HAP-1 (cell line): ENCODE data around the gene NME3.

ENCODE experiments used
- DNase-seq, 2 experiments: peaks; one replicate each; pipeline ENCODE4 v3.0.0-alpha.2; 2016 to 2020; ENCODE audit warnings: low spot score in 2 of 2
- H3K27me3 ChIP-seq: fragments of 250-450 bp; sonication (Bioruptor Pico); 2 replicates; pipeline ENCODE4 v1.5.1; 2020; ENCODE audit warnings: low read depth, mild to moderate bottlenecking, moderate library complexity
- H3K36me3 ChIP-seq: fragments of 250-450 bp; sonication (Bioruptor Pico); replicated peaks from 2 replicates; pipeline ENCODE4 v1.5.1; 2020; ENCODE audit warnings: mild to moderate bottlenecking
- H3K4me1 ChIP-seq: fragments of 250-450 bp; sonication (Bioruptor Pico); 2 replicates; pipeline ENCODE4 v1.5.1; 2020; ENCODE audit warnings: mild to moderate bottlenecking
- H3K4me3 ChIP-seq: fragments of 250-450 bp; sonication (Bioruptor Pico); 2 replicates; pipeline ENCODE4 v1.5.1; 2020; ENCODE audit warnings: mild to moderate bottlenecking, moderate library complexity
- H3K9me3 ChIP-seq: fragments of 250-450 bp; sonication (Bioruptor Pico); 2 replicates; pipeline ENCODE4 v1.5.1; 2020; ENCODE audit warnings: mild to moderate bottlenecking, moderate library complexity
- in situ Hi-C: fragments of 300-500 bp; cut with MboI; formaldehyde crosslinking; loops from 3 replicates; pipeline ENCODE4 v1.14.3; 2020; ENCODE audit warnings: low sequenced_read_pairs, inconsistent platforms, mixed read lengths

Gene NME3

GRCh38 chr16:1772908-1773702, 1.8 kb upstream of the NME3 start, which contains the start of gene MRPS34:
Gene MRPS34 (minus strand): TSS chr16:1773134. CDS start chr16:1773119, 15 bp downstream.
- peak; percentile 72 to 91 for DNase-seq
- Histone ChIP-seq H3K27me3 (no peaks in the 10 kb centered on the region), H3K4me3 (peak within 1 kb of the TSS; percentile 86), H3K9me3 (no peaks in the 10 kb centered on the region), H3K36me3 (peaks cover 57% of the 10 kb centered on the region), H3K4me1 (peaks cover 6% of the 10 kb centered on the region; the same call in 1 of the 2 replicates)
- in situ Hi-C loops: loop anchor here (5.0 kb wide), 1 partner anchor 66 kb away; the partner anchor contains the start of gene MAPK8IP3

GRCh38 chr16:1772362-1772907, 1.1 kb upstream of the NME3 start, which contains the start of gene EME2:
Gene EME2 (plus strand): TSS chr16:1772810. CDS start chr16:1773228, 418 bp downstream.
- Histone ChIP-seq H3K27me3 (no peaks in the 10 kb centered on the region), H3K9me3 (no peaks in the 10 kb centered on the region), H3K4me1 (peaks cover 6% of the 10 kb centered on the region; the same call in 1 of the 2 replicates), H3K4me3 (peak within 1 kb of the TSS; percentile 86), H3K36me3 (peaks cover 57% of the 10 kb centered on the region)
- in situ Hi-C loops: loop anchor here (5.0 kb wide), 1 partner anchor 65 kb away; the partner anchor contains the start of gene MAPK8IP3
- no peak for DNase-seq

GRCh38 chr16:1771864-1772361, 570 bp upstream of the NME3 start:
- no peaks in the 10 kb centered on the region for H3K9me3 ChIP-seq
- H3K36me3 ChIP-seq: peaks cover 57% of the 10 kb centered on the region
- peaks cover 6% of the 10 kb centered on the region; the same call in 1 of the 2 replicates for H3K4me1 ChIP-seq
- in situ Hi-C loops: loop anchor here (5.0 kb wide), 1 partner anchor 65 kb away; the partner anchor contains the start of gene MAPK8IP3
- no peaks in the 10 kb centered on the region for H3K27me3 ChIP-seq
- peak overlapping the region; percentile 86 for H3K4me3 ChIP-seq
- DNase-seq: no peak

- H3K9me3 ChIP-seq: no peaks in the 10 kb centered on the region
- peaks cover 6% of the 10 kb centered on the region; the same call in 1 of the 2 replicates for H3K4me1 ChIP-seq
- H3K36me3 ChIP-seq: peaks cover 61% of the 10 kb centered on the region
- DNase-seq: no peak
- peak overlapping the region; percentile 86 for H3K4me3 ChIP-seq
- no peaks in the 10 kb centered on the region for H3K27me3 ChIP-seq
- in situ Hi-C loops: loop anchor here (5.0 kb wide), 1 partner anchor 63 kb away; the partner anchor contains the start of gene MAPK8IP3
Measured at GRCh38 chr16:1770328-1771187, 785 bp downstream of the NME3 start.

- in situ Hi-C loops: loop anchor here (5.0 kb wide), 1 partner anchor 62 kb away; the partner anchor contains the start of gene MAPK8IP3
- peaks cover 57% of the 10 kb centered on the region for H3K36me3 ChIP-seq
- H3K9me3 ChIP-seq: no peaks in the 10 kb centered on the region
- H3K4me1 ChIP-seq: peaks cover 6% of the 10 kb centered on the region; the same call in 1 of the 2 replicates
- no peak overlapping the region for H3K4me3 ChIP-seq
- no peaks in the 10 kb centered on the region for H3K27me3 ChIP-seq
- DNase-seq: no peak
Measured at GRCh38 chr16:1769402-1770300, 1.7 kb downstream of the NME3 start.

- Histone ChIP-seq H3K27me3 (no peaks in the 10 kb centered on the region), H3K36me3 (peaks cover 65% of the 10 kb centered on the region), H3K9me3 (no peaks in the 10 kb centered on the region), H3K4me3 (no peak overlapping the region), H3K4me1 (0 out of 2 replicates have a peak, but pooled peaks cover 3% of the 10 kb centered on the region)
- DNase-seq: no peak
- in situ Hi-C loops: no loop called here
Measured at GRCh38 chr16:1768767-1769401, 2.5 kb downstream of the NME3 start.

- H3K27me3 ChIP-seq: no peaks in the 10 kb centered on the region
- H3K4me3 ChIP-seq: no peak overlapping the region
- DNase-seq: no peak
- H3K36me3 ChIP-seq: peaks cover 65% of the 10 kb centered on the region
- H3K9me3 ChIP-seq: no peaks in the 10 kb centered on the region
- in situ Hi-C loops: no loop called here
- H3K4me1 ChIP-seq: 0 out of 2 replicates have a peak, but pooled peaks cover 3% of the 10 kb centered on the region
Measured at GRCh38 chr16:1768061-1768766, 3.1 kb downstream of the NME3 start.

- H3K4me3 ChIP-seq: no peak overlapping the region
- in situ Hi-C loops: no loop called here
- no peaks in the 10 kb centered on the region for H3K27me3 ChIP-seq
- no peaks in the 10 kb centered on the region for H3K9me3 ChIP-seq
- H3K4me1 ChIP-seq: 0 out of 2 replicates have a peak, but pooled peaks cover 3% of the 10 kb centered on the region
- DNase-seq: no peak
- peaks cover 65% of the 10 kb centered on the region for H3K36me3 ChIP-seq
Measured at GRCh38 chr16:1767116-1767994, 4.0 kb downstream of the NME3 start.

- Histone ChIP-seq H3K36me3 (peaks cover 59% of the 10 kb centered on the region), H3K27me3 (no peaks in the 10 kb centered on the region), H3K4me3 (no peak overlapping the region), H3K4me1 (0 out of 2 replicates have a peak, but pooled peaks cover 3% of the 10 kb centered on the region), H3K9me3 (no peaks in the 10 kb centered on the region)
- in situ Hi-C loops: no loop called here
- no peak for DNase-seq
Measured at GRCh38 chr16:1766701-1767100, 4.6 kb downstream of the NME3 start.

GRCh38 chr16:1766231-1766630, 5.1 kb downstream of the NME3 start:
- H3K4me3 ChIP-seq: no peak overlapping the region
- no peaks in the 10 kb centered on the region for H3K27me3 ChIP-seq
- 0 out of 2 replicates have a peak, but pooled peaks cover 3% of the 10 kb centered on the region for H3K4me1 ChIP-seq
- no peaks in the 10 kb centered on the region for H3K9me3 ChIP-seq
- no peak for DNase-seq
- peaks cover 59% of the 10 kb centered on the region for H3K36me3 ChIP-seq
- in situ Hi-C loops: no loop called here

GRCh38 chr16:1765826-1766225, 5.5 kb downstream of the NME3 start:
- DNase-seq: no peak
- Histone ChIP-seq H3K4me1 (0 out of 2 replicates have a peak, but pooled peaks cover 3% of the 10 kb centered on the region), H3K36me3 (peaks cover 58% of the 10 kb centered on the region), H3K4me3 (no peak overlapping the region), H3K9me3 (no peaks in the 10 kb centered on the region), H3K27me3 (no peaks in the 10 kb centered on the region)
- in situ Hi-C loops: no loop called here
